Brain microvascular endothelial cell (primary cell): ENCODE results near the gene CPXM1.
"Not testable (repeated sequence)": the region's sequence is repeated elsewhere in the genome, so short reads cannot be mapped to it uniquely, and the experiment has no call there.

ENCODE experiments used
- DNase-seq: peaks from one replicate; pipeline ENCODE4 v3.0.0-alpha.2; 2020
- H3K27ac ChIP-seq: fragments of 250-450 bp; sonication (Bioruptor Pico); 2 replicates; pipeline ENCODE4 v1.5.1; 2020; ENCODE audit warnings: mild to moderate bottlenecking, moderate library complexity
- H3K27me3 ChIP-seq: fragments of 250-450 bp; sonication (Bioruptor Pico); replicated peaks from 2 replicates; pipeline ENCODE4 v1.5.1; 2020; ENCODE audit warnings: mild to moderate bottlenecking
- H3K36me3 ChIP-seq: fragments of 250-450 bp; sonication (Bioruptor Pico); replicated peaks from 2 replicates; pipeline ENCODE4 v1.5.1; 2020; ENCODE audit warnings: mild to moderate bottlenecking
- H3K4me3 ChIP-seq: 2 replicates; pipeline ENCODE4 v1.5.1; 2011; ENCODE audit warnings: low read depth, mild to moderate bottlenecking, control low read depth, low read length, moderate library complexity
- in situ Hi-C: cut with HindIII; loops from 2 replicates; pipeline ENCODE4 v1.10.0; 2017; ENCODE audit warnings: low sequenced_read_pairs, low pct_ligation_motif_present
- TF ChIP-seq, protein P1 (sequence below): IDR thresholded peaks from 2 replicates; pipeline ENCODE4 v1.5.1; 2011; ENCODE audit warnings: low read depth, mild to moderate bottlenecking, moderate library complexity, low read length, control low read depth, inconsistent platforms; ENCODE audit errors: missing control alignments

CPXM1 gene

DNA sequence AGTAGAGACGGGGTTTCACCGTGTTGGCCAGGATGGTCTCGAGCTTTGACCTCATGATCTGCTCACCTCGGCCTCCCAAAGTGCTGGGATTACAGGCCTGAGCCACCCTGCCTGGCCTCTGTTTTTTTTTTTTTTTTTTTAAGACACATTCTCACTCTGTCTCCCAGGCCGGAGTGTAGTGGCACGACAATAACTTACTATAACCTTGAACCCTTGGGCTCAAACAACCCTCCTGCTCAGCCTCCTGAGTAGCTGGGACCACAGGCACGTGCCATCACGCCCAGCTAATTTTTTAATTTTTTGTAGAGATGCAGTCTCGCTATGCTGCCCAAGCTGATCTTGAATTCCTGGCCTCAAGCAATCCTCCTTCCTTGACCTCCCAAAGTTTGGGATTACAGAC lies 26.6 kb downstream of the CPXM1 start:
- Histone ChIP-seq H3K27ac (no peak overlapping the region), H3K27me3 (no peaks in the 10 kb centered on the region), H3K36me3 (no peaks in the 10 kb centered on the region), H3K4me3 (no peak overlapping the region)
- in situ Hi-C loops = no loop called here
- TF ChIP-seq, protein P1, sequence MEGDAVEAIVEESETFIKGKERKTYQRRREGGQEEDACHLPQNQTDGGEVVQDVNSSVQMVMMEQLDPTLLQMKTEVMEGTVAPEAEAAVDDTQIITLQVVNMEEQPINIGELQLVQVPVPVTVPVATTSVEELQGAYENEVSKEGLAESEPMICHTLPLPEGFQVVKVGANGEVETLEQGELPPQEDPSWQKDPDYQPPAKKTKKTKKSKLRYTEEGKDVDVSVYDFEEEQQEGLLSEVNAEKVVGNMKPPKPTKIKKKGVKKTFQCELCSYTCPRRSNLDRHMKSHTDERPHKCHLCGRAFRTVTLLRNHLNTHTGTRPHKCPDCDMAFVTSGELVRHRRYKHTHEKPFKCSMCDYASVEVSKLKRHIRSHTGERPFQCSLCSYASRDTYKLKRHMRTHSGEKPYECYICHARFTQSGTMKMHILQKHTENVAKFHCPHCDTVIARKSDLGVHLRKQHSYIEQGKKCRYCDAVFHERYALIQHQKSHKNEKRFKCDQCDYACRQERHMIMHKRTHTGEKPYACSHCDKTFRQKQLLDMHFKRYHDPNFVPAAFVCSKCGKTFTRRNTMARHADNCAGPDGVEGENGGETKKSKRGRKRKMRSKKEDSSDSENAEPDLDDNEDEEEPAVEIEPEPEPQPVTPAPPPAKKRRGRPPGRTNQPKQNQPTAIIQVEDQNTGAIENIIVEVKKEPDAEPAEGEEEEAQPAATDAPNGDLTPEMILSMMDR = no peak
- no peak for DNase-seq

DNA sequence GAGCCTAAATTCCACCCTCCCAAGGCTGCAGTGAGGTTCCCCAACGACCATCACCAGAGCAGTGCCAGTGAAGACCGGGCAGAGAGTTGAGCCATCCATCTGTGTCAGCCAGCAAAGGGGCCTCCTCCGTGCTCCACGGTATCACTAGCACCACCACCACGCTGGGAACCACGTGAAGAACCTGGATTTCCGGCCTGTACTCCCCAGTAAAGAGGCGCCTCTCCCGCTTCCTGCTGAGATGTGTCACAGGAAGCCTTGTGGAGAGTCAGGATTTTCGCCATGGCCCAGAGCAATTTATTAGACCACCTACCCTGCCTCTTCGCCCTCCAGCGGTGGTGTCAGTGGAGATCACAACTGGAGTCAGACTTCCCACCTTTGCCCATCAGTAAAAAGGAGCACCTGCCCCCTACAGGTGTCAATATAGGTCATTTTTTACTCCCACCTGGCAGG lies 28.8 kb downstream of the CPXM1 start:
- in situ Hi-C loops = no loop called here
- TF ChIP-seq, protein P1 = no peak
- DNase-seq = no peak
- H3K4me3 ChIP-seq = no peak overlapping the region
- no peaks in the 10 kb centered on the region for H3K36me3 ChIP-seq
- H3K27ac ChIP-seq = no peak overlapping the region
- no peaks in the 10 kb centered on the region for H3K27me3 ChIP-seq

DNA sequence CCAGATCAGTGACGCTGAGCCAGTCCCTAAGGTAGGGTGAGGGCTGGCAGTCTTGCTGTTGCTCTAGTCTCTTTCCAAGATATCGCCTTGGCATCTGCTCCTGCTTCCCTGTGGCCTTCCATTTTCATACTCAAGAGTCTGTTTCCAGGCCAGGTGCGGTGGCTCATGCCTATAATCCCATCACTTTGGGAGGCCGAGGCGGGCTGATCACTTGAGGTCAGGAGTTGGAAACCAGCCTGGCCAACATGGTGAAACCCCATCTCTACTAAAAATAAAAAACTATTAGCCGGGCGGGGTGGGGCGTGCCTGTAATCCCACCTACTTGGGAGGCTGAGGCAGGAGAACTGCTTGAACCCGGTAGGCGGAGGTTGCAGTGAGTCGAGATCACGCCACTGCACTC lies 30.3 kb downstream of the CPXM1 start:
- H3K4me3 ChIP-seq, in situ Hi-C loops, DNase-seq, H3K27me3 ChIP-seq, H3K27ac ChIP-seq, H3K36me3 ChIP-seq: not testable (repeated sequence)

DNA sequence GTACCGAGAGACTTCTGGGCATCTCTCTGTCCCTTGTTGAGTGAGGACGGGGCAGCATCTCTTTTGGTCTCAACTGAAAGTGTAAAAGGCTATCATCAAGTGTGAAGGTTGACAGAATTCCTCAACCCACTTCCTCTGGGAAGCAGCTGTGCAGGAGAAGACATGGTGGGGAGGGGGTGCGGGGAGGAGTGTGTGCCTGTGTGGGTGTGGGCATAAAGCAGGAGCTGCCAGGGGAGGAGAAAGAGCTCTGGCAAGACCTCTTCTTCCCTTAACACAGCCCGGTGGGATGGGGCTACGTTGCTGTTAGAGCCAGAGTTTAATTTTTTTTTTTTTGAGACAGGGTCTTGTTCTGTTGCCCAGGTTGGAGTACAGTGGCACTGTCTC lies 31.8 kb downstream of the CPXM1 start:
- no peak for DNase-seq
- Histone ChIP-seq H3K27ac (no peak overlapping the region), H3K36me3 (no peaks in the 10 kb centered on the region), H3K4me3 (no peak overlapping the region), H3K27me3 (no peaks in the 10 kb centered on the region)
- in situ Hi-C loops = no loop called here
- TF ChIP-seq, protein P1 = no peak

DNA sequence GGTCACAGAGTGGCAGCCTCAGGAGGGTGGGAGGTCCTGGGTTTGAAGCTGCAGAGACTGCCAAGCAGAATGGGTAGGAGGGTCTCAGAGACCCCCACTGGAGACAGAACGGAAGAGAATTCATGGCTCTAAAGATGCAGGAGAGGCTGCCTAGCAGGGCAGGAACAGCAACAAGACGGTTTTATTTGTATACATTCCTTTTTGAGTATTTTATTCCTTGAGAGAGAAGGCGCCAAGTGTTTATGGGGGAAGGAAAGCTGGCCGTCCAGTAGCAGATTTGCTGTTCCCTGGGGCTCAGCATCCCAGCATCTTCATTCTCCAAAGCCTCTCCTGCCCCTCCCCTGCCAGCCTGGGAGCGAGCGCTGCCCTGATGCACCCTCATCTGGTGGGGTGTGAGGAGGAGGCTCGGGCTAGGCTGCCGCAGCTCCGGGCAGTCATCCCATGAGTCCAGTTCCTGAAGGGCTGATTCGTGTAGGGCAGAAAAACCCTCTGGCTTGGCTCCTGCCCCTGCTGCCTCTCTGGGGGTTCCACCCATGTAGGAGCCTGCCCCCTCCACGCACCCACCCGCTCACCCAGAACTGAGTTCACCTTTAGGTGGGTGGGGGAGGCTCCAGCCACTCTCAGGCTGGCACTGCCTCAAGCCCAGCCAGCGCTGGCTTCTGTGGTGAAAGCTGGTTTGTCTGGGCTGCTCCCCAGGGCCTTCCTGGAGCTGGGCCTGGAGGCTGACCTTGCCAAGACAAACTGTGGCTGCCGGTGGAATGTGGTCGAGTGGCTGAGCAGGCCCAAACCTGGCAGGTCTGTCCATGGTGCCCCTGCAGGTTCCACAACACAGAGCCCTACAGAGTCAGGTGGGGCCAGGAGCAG lies 32.4 kb downstream of the CPXM1 start:
- Histone ChIP-seq H3K27me3 (no peaks in the 10 kb centered on the region), H3K36me3 (no peaks in the 10 kb centered on the region), H3K27ac (no peak overlapping the region), H3K4me3 (no peak overlapping the region)
- TF ChIP-seq, protein P1 = no peak
- in situ Hi-C loops = no loop called here
- DNase-seq = no peak

DNA sequence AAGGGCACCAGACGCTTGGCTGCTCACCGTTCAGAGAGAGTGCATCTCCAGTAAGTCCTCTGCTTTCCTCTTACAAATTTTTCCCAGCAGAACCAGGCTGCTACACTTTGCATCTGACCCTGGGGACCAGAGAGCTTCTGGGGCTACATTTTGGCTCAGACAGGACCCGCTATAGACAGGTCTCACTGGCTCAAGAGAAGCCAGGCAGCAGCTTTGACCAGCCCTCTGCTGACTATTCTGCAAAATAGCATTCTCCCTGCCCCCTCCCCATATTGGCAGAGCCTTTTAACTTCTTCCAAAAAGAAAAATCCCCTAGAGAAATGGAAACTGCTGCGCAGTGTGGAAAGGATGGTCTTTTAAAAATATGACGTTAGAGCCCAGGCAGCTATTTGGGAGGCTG lies 37.2 kb downstream of the CPXM1 start:
- DNase-seq = no peak
- Histone ChIP-seq H3K4me3 (no peak overlapping the region), H3K36me3 (no peaks in the 10 kb centered on the region), H3K27me3 (no peaks in the 10 kb centered on the region), H3K27ac (no peak overlapping the region)
- TF ChIP-seq, protein P1 = no peak
- in situ Hi-C loops = no loop called here
